NCI-H526 treated with DMSO at 0.1 percent for 48 hours (cell line): Measurements from ENCODE around the gene PDE8A.
"Not testable (repeated sequence)": the region's sequence is repeated elsewhere in the genome, so short reads cannot be mapped to it uniquely, and the experiment has no call there.

Source experiments
- DNase-seq: peaks from one replicate; lab custom pipeline; 2025; lab: John Stamatoyannopoulos, UW

PDE8A gene

GRCh38 chr15:84961707-84962106 is 19.9 kb upstream of the PDE8A start:
- no peak for DNase-seq

GRCh38 chr15:84962955-84963354 is 18.7 kb upstream of the PDE8A start:
- no peak for DNase-seq

- DNase-seq: no peak
These were observed 14.3 kb upstream of the PDE8A start for GRCh38 chr15:84967380-84967779.

- no peak for DNase-seq
These were observed 13.4 kb upstream of the PDE8A start for GRCh38 chr15:84968301-84968700.

GRCh38 chr15:84969257-84969656 is 12.4 kb upstream of the PDE8A start:
- no peak for DNase-seq

- DNase-seq: no peak
These were observed 10.8 kb upstream of the PDE8A start for GRCh38 chr15:84970843-84971242.

GRCh38 chr15:84973492-84974460 is 7.9 kb upstream of the PDE8A start:
- DNase-seq: no peak

GRCh38 chr15:84975871-84976351 is 5.7 kb upstream of the PDE8A start:
- no peak for DNase-seq

GRCh38 chr15:84976746-84977345 is 4.8 kb upstream of the PDE8A start:
- no peak for DNase-seq

GRCh38 chr15:84979651-84980050 is 2.0 kb upstream of the PDE8A start:
- no peak for DNase-seq

GRCh38 chr15:84980196-84981053 is 1.2 kb upstream of the PDE8A start:
- DNase-seq: peak; percentile 82

GRCh38 chr15:84981054-84981710 is 474 bp upstream of the PDE8A start:
- DNase-seq: peak; percentile 84

GRCh38 chr15:84982301-84982920 is 755 bp downstream of the PDE8A start:
- DNase-seq: peak; percentile 32

- DNase-seq: no peak
These were observed 1.6 kb downstream of the PDE8A start for GRCh38 chr15:84983294-84983693.

- DNase-seq: no peak
These were observed 2.1 kb downstream of the PDE8A start for GRCh38 chr15:84983711-84984110.

GRCh38 chr15:84985158-84985557 is 3.5 kb downstream of the PDE8A start:
- DNase-seq: no peak

- DNase-seq: not testable (repeated sequence)
These were observed 5.7 kb downstream of the PDE8A start for GRCh38 chr15:84987351-84987750.

- DNase-seq: no peak
These were observed 6.4 kb downstream of the PDE8A start for GRCh38 chr15:84987949-84988624.

- DNase-seq: no peak
These were observed 7.4 kb downstream of the PDE8A start for GRCh38 chr15:84988909-84989644.

GRCh38 chr15:84990507-84990906 is 8.9 kb downstream of the PDE8A start:
- DNase-seq: no peak
